BLaER1 treated with 17β-estradiol and CSF1 and Interleukin-3, amounts not matched to agents 10 nM and 100 nM (cell line): ENCODE data around the gene DMD.

ENCODE experiments used
- H3K27ac ChIP-seq, 11 experiments: shearing (Covaris generic); formaldehyde crosslinking; 2 replicates each; pipeline ENCODE4 v1.8.1; 2022
- H3K27me3 ChIP-seq, 11 experiments: shearing (Covaris generic); formaldehyde crosslinking; 2 replicates each; pipeline ENCODE4 v1.8.1; 2022
- H3K36me3 ChIP-seq, 11 experiments: shearing (Covaris generic); formaldehyde crosslinking; 2 replicates each; pipeline ENCODE4 v1.8.1; 2022
- H3K4me1 ChIP-seq, 10 experiments: shearing (Covaris generic); formaldehyde crosslinking; 2 replicates each; pipeline ENCODE4 v1.8.1; 2022
- H3K4me2 ChIP-seq, 11 experiments: shearing (Covaris generic); formaldehyde crosslinking; 2 replicates each; pipeline ENCODE4 v1.8.1; 2022
- H3K4me3 ChIP-seq, 10 experiments: shearing (Covaris generic); formaldehyde crosslinking; 2 replicates each; pipeline ENCODE4 v1.8.1; 2022
- H3K9ac ChIP-seq, 11 experiments: shearing (Covaris generic); formaldehyde crosslinking; 2 replicates each; pipeline ENCODE4 v1.8.1; 2022
- H3K9me3 ChIP-seq, 11 experiments: shearing (Covaris generic); formaldehyde crosslinking; replicated peaks in 1 of 11; 2 replicates each; pipeline ENCODE4 v1.8.1; 2022
- H4K20me1 ChIP-seq, 11 experiments: shearing (Covaris generic); formaldehyde crosslinking; 2 replicates each; pipeline ENCODE4 v1.8.1; 2022
- Cebpa-rat ChIP-seq, 11 experiments: shearing (Covaris generic); IDR thresholded peaks; 2 replicates each; pipeline ENCODE4 v1.8.1; 2022

DMD gene

GRCh38 chrX:32514986-32515385, 696.4 kb downstream of the DMD start:
- Histone ChIP-seq H3K4me1 (no peaks in the 10 kb centered on the region), H3K36me3 (no peaks in the 10 kb centered on the region), H3K27ac (no peak overlapping the region)

GRCh38 chrX:32501606-32502005, 709.7 kb downstream of the DMD start:
- Histone ChIP-seq H3K27me3 (peaks cover 78 to 99% (median 92%) of the 10 kb centered on the region in 11 experiments), H3K36me3 (no peaks in the 10 kb centered on the region), H4K20me1 (no peaks in the 10 kb centered on the region), H3K27ac (no peak overlapping the region), H3K4me2 (no peak overlapping the region), H3K4me1 (no peaks in the 10 kb centered on the region), H3K9ac (no peak overlapping the region), H3K9me3 (no peaks in the 10 kb centered on the region), H3K4me3 (no peak overlapping the region)
- TF ChIP-seq Cebpa-rat (IDR thresholded peaks at IDR 0.05) = no peak

More at GRCh38 chrX:32514986-32515385, 696.4 kb downstream of the DMD start:
- Histone ChIP-seq H3K4me2 (no peak overlapping the region), H3K9me3 (no peaks in the 10 kb centered on the region), H4K20me1 (no peaks in the 10 kb centered on the region), H3K9ac (no peak overlapping the region), H3K27me3 (peaks cover 83 to 100% (median 96%) of the 10 kb centered on the region in 11 experiments), H3K4me3 (no peak overlapping the region)
- no peak for TF ChIP-seq Cebpa-rat (IDR thresholded peaks at IDR 0.05)

GRCh38 chrX:32496671-32497070, 714.7 kb downstream of the DMD start:
- Histone ChIP-seq H3K36me3 (no peaks in the 10 kb centered on the region), H4K20me1 (no peaks in the 10 kb centered on the region), H3K4me2 (no peak overlapping the region), H3K4me3 (no peak overlapping the region), H3K4me1 (no peaks in the 10 kb centered on the region), H3K27me3 (peaks cover 65 to 99% (median 90%) of the 10 kb centered on the region in 11 experiments), H3K9ac (no peak overlapping the region), H3K27ac (no peak overlapping the region), H3K9me3 (no peaks in the 10 kb centered on the region)
- TF ChIP-seq Cebpa-rat (IDR thresholded peaks at IDR 0.05) = no peak

GRCh38 chrX:32495855-32496254, 715.5 kb downstream of the DMD start:
- no peaks in the 10 kb centered on the region for H3K36me3 ChIP-seq
- H3K4me3 ChIP-seq = no peak overlapping the region
- no peak for TF ChIP-seq Cebpa-rat (IDR thresholded peaks at IDR 0.05)
- H3K4me2 ChIP-seq = no peak overlapping the region
- no peaks in the 10 kb centered on the region for H3K4me1 ChIP-seq
- H3K27ac ChIP-seq = no peak overlapping the region
- no peaks in the 10 kb centered on the region for H4K20me1 ChIP-seq
- H3K9ac ChIP-seq = no peak overlapping the region
- H3K27me3 ChIP-seq = peaks cover 62 to 99% (median 91%) of the 10 kb centered on the region in 11 experiments
- no peaks in the 10 kb centered on the region for H3K9me3 ChIP-seq

- H3K27me3 ChIP-seq = peaks cover 61 to 94% (median 86%) of the 10 kb centered on the region in 11 experiments
- no peaks in the 10 kb centered on the region for H3K4me1 ChIP-seq
- H3K9ac ChIP-seq = no peak overlapping the region
- H3K27ac ChIP-seq = no peak overlapping the region
- H4K20me1 ChIP-seq = no peaks in the 10 kb centered on the region
- no peak for TF ChIP-seq Cebpa-rat (IDR thresholded peaks at IDR 0.05)
- no peaks in the 10 kb centered on the region for H3K36me3 ChIP-seq
- H3K4me2 ChIP-seq = no peak overlapping the region
- H3K9me3 ChIP-seq = no peaks in the 10 kb centered on the region
- no peak overlapping the region for H3K4me3 ChIP-seq
These were observed 722.2 kb downstream of the DMD start for GRCh38 chrX:32489125-32489524.

GRCh38 chrX:32483534-32484136, 727.7 kb downstream of the DMD start:
- TF ChIP-seq Cebpa-rat (IDR thresholded peaks at IDR 0.05) = no peak
- no peaks in the 10 kb centered on the region for H3K4me1 ChIP-seq
- no peak overlapping the region for H3K4me2 ChIP-seq
- no peaks in the 10 kb centered on the region; a peak in 1 of 22 replicates for H3K9me3 ChIP-seq
- no peak overlapping the region for H3K4me3 ChIP-seq
- peaks cover 58 to 92% (median 78%) of the 10 kb centered on the region in 11 experiments for H3K27me3 ChIP-seq
- no peak overlapping the region for H3K27ac ChIP-seq
- H4K20me1 ChIP-seq = no peaks in the 10 kb centered on the region
- H3K36me3 ChIP-seq = no peaks in the 10 kb centered on the region
- H3K9ac ChIP-seq = no peak overlapping the region

- Histone ChIP-seq H3K27me3 (peaks cover 66 to 98% (median 87%) of the 10 kb centered on the region in 11 experiments), H3K4me2 (no peak overlapping the region), H3K9ac (no peak overlapping the region), H3K4me3 (no peak overlapping the region), H3K36me3 (no peaks in the 10 kb centered on the region), H3K27ac (no peak overlapping the region), H3K4me1 (no peaks in the 10 kb centered on the region), H3K9me3 (no peaks in the 10 kb centered on the region; a peak in 1 of 22 replicates), H4K20me1 (no peaks in the 10 kb centered on the region; a peak in 1 of 22 replicates)
- no peak for TF ChIP-seq Cebpa-rat (IDR thresholded peaks at IDR 0.05)
These were observed 731.3 kb downstream of the DMD start for GRCh38 chrX:32480019-32480418.

- H3K36me3 ChIP-seq = no peaks in the 10 kb centered on the region
- peaks cover 43 to 86% (median 77%) of the 10 kb centered on the region in 11 experiments; a peak in 21 of 22 replicates for H3K27me3 ChIP-seq
- H4K20me1 ChIP-seq = no peaks in the 10 kb centered on the region; a peak in 1 of 22 replicates
- no peaks in the 10 kb centered on the region for H3K4me1 ChIP-seq
- H3K9me3 ChIP-seq = no peaks in the 10 kb centered on the region
- H3K9ac ChIP-seq = no peak overlapping the region
- no peak overlapping the region for H3K4me2 ChIP-seq
- no peak for TF ChIP-seq Cebpa-rat (IDR thresholded peaks at IDR 0.05)
- no peak overlapping the region for H3K27ac ChIP-seq
- H3K4me3 ChIP-seq = no peak overlapping the region
These were observed 739.0 kb downstream of the DMD start for GRCh38 chrX:32472364-32472763.

GRCh38 chrX:32455704-32456103, 755.6 kb downstream of the DMD start:
- no peaks in the 10 kb centered on the region for H3K36me3 ChIP-seq
- H3K9ac ChIP-seq = no peak overlapping the region
- no peak overlapping the region for H3K4me2 ChIP-seq
- H4K20me1 ChIP-seq = no peaks in the 10 kb centered on the region; a peak in 1 of 22 replicates
- H3K27me3 ChIP-seq = peaks cover 82 to 100% (median 93%) of the 10 kb centered on the region in 11 experiments
- H3K9me3 ChIP-seq = no peaks in the 10 kb centered on the region; a peak in 2 of 22 replicates
- H3K27ac ChIP-seq = no peak overlapping the region
- H3K4me3 ChIP-seq = no peak overlapping the region
- TF ChIP-seq Cebpa-rat (IDR thresholded peaks at IDR 0.05) = no peak
- H3K4me1 ChIP-seq = no peaks in the 10 kb centered on the region
